Left kidney (tissue), 2 donors: ENCODE measurements around the gene PTPRJ. TPM values are rescaled to one million over a fixed set of nuclear protein-coding genes. Genes with fewer than 3 reads are reported as not detected.
"Not testable (repeated sequence)": the region's sequence is repeated elsewhere in the genome, so short reads cannot be mapped to it uniquely, and the experiment has no call there.

Experiments used
- DNase-seq: peaks from one replicate; pipeline ENCODE4 v3.0.0-alpha.2; 2013
- polyA plus RNA-seq: library from polyadenylated mRNA; unstranded; fragments of 120-200 nt; gene quantifications from one replicate; pipeline ENCODE4 v1.2.1, GENCODE V29; 2013; ENCODE audit not compliant: insufficient read length

Gene PTPRJ
- polyA plus RNA-seq, 1 donor: 26.9 TPM

DNA sequence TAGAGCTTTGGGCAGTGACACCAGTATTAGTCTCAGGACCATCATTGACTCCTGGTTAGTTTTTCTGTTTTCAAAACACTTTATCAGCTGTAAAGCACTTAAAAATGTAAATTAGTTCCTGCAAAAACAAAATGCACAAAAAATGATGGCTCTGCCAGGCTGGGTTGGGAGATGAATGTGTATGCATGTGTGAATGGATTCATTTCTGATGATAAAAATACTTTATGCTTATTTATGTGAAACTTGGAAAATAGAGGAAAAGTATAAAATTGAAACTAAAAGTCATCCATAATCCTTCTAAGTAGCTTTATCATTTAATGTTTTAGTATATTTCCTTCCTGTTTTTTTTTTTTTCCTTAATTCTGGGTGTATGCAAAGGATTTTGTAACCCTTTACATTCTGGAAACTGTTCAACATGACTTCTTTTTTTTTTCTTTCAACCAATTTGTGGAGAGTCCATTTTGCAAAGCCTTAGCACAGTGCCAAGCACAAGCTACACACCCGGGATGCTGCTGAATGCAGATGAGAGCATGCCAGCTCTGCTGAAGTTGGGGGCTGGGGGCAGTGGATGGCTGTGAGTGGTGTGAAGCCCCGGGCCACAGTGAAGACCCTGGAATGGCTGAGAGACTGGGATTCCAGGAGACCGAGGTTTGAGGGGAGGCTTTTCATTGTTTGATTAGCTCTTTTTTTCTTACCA is 37.6 kb downstream of the PTPRJ start:
- DNase-seq: no peak

DNA sequence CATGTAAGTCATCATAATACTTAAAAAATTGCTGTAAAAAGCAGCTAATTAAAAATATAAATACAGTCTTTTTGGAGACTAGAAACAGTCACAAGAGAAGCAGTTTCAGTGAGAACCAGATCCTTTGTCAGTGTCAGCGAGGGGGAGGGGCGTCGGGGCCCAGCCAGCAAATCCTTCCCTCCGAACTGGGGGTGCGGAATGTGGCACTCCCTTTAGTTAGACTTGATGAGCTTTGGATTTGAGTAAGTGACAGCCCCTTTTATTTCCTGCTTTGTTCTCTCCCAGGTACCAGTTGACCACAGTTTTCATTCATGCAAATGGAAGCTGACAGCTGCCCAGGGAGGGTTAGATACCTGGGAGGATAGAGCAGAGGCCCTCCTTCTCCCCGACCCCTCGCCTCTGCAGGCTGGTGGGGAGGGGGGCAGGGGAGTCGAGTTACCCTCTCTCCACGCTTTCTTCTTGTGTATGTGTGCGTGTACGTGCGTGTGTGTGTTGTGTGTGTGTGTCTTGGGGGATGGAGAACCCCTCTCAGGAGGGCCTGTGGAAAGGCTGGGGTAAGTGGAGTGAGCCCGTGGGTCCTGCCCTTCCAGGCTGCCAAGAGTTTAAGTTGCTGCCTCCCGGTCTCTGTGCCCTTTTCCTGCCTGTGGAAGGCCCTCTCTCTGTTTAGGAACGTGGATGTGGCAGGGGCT is 38.3 kb downstream of the PTPRJ start:
- peak; percentile 49 for DNase-seq

GRCh38 chr11:48019217-48019584 is 38.8 kb downstream of the PTPRJ start:
- DNase-seq: peak; percentile 37

DNA sequence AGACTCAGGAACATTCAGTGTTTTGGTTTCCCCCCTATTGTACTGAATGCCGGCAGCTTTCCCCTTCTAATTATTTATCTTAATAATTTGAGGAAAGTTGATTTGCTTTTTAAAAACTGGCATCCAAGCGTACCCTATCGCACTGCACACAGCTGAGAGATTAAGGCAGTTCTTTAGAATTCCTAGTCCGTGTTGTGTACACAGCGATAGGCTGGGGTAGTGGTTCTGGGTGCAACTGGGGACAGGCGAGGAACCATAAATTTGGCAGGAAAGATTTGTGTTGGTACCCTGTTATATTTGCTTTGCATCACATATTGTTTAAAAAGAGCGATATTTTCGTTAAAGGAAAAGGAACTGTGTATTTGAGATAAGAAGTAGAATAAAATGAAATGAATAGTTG is 39.2 kb downstream of the PTPRJ start:
- no peak for DNase-seq

DNA sequence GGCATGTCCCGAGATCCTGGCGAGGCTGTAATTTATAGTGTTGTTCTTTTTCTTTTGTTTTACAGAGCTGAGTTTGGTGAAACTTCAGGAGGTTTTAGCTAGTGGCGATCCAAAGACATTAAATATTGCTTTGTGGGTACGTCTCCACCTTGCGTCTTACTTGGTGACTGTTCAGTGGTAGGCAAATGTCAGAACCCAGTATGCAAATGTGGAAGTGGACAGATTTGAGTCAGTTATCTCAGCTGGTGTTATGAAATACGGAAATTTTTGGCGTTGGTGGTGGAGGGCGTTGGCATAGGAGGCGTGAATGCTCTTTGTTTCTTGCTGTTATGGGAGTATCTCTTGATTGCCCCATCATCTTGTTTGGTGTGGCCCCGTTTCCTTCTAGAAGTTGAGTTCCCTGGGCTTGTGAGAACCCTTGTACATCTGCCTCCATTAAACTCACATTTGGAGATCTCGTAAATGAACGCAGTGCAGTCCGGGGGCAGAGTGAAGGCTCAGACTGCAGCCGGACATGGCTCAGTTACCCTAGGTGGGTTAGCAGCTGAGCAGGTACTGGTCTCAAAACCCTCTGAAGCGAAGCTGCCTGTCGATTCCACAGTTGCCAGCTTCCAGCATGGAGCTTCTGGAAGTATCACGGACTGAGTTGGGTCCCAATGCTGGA is 39.9 kb downstream of the PTPRJ start:
- no peak for DNase-seq

- DNase-seq: not testable (repeated sequence)
These were observed 41.0 kb downstream of the PTPRJ start for GRCh38 chr11:48021201-48021820.

DNA sequence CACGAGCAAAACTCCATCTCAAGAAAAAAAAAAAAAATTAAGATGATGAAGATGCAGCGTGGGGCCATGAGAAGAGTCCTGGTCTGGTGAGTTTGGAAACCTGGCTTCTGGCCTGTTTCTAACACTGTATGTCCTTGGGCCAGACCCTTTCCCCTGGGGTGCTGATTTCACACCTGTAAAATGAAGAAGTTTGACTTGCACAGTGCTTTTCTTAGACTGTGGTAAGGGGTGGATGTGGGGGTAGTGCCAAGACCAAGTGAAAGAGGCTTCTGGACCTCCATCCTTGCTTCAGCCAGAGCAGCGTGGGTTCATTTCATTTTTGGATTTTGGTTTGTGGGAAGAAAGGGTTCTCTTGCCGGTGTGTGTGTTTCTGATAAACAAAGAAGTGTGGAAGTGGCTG is 42.1 kb downstream of the PTPRJ start:
- DNase-seq: no peak

DNA sequence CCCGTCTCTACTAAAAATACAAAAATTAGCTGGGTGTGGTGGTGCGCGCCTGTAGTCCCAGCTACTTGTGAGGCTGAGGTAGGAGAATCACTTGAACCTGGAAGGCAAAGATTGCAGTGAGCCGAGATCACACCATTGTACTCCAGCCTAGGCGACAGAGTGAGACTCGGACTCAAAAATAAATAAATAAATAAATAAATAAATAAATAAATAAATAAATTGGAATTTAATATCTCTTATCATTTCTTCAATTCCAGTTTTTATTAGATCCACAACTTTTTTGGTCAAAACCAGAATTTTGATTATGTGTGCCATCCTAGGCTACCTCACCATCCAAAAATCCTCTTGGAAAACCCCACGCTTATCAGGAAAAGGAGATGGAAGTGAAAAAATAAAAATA is 43.2 kb downstream of the PTPRJ start:
- DNase-seq: not testable (repeated sequence)

DNA sequence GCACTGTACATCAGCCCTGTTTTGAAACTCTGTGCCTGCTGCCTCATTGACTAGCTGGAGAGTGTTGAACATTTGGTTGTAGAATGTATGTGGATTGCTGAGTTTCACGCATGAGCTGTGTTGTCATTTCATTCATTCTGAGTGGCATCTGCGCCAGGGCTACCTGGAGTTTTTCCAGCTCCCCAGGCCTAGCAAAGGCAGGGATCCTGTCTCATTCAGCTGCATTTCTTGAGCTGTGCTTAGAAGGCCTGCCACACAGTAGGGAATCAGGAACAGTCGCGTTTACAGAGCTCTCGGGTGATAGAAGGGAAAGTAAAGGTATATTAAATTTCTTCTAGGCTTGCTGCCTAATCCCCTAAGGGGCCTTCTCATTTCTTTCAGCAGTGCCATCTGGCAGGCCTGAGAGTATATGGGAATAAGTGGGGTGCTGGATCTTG is 44.3 kb downstream of the PTPRJ start:
- no peak for DNase-seq

- no peak for DNase-seq
These were observed 45.1 kb downstream of the PTPRJ start for GRCh38 chr11:48025293-48025983.

- DNase-seq: no peak
These were observed 45.6 kb downstream of the PTPRJ start for GRCh38 chr11:48025984-48026340.

DNA sequence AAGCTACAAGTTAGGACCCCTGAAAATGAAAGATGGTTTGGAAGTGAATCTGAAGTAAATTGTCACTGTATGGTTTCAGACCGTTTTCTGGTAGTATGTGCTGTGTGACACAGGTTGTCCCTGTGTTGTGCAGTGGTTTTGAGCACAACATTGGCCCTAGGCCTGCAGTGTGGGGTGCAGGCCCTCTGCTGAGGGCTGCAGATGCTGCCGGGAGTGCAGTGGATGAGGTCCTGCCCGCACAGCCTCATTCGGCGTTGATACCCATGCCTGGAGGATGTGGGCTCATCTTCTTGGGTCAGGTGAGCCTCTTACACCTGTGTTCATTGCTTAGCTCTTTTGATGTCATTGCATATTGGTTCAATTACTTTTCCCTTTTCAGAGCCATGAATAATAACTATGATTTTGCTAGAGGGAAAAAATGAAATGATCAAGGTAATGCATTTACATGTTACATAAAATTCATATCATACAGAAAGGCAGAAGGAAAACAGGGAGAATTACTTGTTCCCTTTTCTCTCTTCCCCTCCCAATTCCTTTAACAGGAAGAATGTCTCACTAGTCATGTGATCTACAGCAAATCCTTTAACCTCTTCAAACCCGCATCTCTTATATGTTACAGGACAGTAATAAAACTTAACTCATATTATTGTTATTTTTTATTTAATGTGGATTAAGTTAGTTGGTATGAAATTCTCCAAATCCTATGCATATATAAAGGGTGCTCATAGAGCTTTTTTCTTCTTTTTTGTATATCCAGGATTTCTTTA is 48.7 kb downstream of the PTPRJ start:
- no peak for DNase-seq

DNA sequence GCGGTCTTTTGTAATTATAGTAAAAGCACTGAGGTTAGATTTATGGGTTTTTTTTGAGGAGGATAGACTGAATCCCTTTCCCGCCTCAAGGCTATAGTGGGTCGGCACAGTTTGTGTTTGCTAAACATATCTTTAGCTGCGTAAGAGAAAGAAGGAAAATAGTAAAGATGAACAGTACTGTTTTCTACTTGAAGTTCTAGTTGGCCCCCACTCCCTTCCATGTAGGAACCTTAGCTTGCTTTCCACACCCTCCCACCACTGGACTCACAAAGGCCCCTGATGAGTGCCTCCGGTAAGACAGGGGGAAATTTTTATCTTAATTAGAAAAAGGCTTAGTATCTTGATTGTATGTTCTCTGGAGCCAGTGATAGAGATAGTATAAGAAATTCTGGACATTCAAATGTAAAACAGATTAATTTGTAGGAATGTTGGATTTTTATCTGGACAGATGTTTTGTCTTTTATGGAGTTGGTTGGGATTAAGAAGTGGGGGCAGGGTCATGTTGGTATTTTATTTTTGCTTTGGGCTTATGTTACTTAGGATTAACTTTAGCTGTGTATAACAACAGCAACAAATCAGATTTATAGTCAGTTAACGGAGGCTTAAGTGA is 49.4 kb downstream of the PTPRJ start:
- DNase-seq: no peak

DNA sequence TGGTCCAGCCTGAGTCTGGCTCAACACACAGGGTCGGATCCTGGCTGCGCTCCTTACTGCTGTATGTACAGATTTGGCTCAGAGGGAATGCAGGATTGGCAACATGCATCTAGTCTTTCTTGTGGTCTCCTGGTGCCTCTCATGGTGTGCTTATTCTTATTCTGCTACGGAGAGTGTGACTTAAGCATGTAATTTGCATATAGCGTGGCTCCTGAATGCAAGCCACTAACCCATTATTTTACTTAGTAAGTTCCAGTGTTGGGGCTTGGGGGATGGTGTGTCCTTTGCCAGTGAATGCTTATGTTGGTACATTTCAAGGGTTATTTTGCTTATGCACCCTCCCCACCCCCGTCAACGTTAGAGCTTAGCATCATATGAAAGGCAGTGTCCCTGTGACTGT is 51.2 kb downstream of the PTPRJ start:
- DNase-seq: no peak

GRCh38 chr11:48032721-48033120 is 52.4 kb downstream of the PTPRJ start:
- no peak for DNase-seq

DNA sequence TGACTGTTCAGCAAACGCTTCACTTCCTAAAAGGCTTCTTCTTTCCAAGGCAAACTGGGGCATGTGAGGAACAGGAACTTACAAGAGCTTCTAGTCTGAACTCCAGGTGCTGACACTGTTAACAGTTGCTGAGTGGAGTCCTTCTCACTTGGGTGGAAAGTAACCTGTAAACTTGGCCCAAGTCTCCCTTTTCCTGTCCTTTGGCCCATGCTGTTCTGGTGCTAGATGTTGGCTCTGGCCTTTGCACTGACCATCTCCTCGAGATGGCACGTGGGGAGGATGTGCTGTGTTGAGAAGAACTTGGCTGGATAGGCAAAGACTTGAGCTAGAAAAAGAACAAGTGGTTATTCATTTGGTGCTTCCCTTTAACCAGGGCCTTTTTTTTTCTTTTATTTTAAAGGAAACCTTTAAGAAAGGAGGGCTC is 53.6 kb downstream of the PTPRJ start:
- DNase-seq: no peak

- no peak for DNase-seq
These were observed 54.8 kb downstream of the PTPRJ start for GRCh38 chr11:48034926-48035871.

DNA sequence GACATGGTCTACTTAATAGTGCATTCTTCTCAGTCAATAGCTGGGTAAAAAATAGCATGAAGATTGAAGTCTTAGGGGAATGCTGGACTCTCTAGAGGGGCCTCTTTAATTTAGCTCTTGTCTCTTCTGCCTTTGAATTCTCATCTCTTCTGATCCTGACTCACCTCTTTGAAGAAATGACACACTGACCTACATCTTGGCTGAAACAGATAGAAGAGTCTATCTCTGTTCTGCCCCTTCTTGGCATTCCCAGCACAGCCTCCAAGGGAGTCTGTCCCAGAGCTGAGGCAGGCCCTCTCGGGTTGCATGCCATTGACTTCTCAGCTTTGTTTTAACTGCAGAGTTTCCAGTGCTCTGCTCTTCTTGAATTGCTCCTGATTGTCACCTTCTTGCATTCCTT is 55.7 kb downstream of the PTPRJ start:
- no peak for DNase-seq

DNA sequence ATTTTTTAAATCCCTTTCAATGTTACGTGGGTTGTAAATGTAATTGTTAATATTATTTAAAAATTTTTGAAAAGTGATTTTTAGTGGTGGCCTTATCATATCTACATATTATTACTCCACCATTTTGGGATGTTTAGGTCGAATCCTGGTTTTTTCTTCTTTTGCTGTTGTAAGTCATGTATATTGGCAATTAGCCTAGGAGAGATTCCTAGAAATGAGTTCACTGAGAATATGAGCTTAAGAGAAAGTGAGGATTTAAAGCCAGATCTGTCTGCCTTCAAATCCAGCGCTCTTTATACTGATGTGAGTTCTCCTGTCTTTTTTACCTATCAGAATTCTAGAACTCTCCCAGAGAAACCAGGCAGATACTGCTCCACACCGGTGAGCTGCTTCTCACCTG is 56.1 kb downstream of the PTPRJ start:
- DNase-seq: no peak
